ENCODE results near the gene DTWD2.

The DTWD2 gene, protein sequence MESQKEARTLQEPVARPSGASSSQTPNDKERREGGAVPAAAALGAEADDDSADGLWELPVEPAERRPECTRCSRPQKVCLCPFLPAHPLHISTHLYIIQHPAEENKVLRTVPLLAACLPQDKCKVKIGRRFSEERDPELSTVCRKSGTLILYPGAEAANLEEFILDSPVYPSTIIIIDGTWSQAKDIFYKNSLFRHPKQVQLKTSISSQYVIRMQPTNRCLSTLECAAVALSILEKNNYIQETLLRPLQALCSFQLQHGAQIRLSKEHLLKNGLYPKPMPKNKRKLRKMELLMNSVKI

DNA sequence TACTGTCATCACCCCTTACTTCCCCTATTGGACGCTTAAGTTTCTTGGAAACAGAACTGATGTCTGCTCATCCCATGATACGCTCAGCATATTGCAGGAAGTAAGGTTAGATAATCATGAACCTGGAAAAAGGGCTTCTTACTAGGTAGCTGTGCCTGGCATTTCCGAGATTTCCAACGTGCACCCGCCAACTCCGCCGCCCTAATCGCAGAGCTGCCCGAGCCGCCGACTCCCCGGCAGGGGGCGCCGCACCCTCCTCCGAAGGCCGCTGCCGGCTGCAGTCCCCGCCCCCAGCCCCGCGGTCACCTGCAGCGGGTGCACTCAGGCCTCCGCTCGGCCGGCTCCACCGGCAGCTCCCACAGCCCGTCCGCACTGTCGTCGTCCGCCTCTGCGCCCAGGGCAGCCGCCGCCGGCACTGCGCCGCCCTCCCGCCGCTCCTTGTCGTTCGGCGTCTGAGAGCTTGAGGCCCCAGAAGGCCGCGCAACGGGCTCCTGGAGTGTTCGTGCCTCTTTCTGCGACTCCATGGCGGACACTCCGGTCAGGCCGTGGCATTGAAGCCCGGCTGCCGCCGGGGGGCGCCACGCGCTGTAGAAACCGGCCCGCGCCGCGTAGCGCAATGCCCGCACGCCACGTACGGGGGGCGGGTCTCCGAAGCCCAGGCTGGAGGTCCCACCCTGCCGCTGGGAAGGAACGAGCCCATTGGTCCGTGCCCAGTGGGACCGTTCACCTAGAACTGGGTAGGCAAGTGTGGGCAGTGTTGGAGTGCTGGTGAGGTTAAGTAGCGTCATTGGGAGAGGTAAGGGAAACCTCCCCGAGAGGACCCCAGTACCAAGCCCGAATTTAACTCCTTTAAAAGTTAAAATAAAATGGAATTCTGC is at the start of gene DTWD2:
DTWD2 (minus strand) TSS at position 560 of the 878 bp plus-strand sequence; CDS start at position 524, 36 bp downstream.
- Histone ChIP-seq H3K27me3 (ENCODE audit: control insufficient read depth, insufficient read depth, low read length) (no peaks in the 10 kb centered on the region), H3K4me3 (ENCODE audit: low read length) (peak within 1 kb of the TSS; percentile 74), H3K4me1 (ENCODE audit: control insufficient read depth, insufficient read depth, low read length) (peaks cover 1% of the 10 kb centered on the region; the same call in 1 of the 2 replicates), H3K9me3 (ENCODE audit: control insufficient read depth, insufficient read depth, low read length) (no peaks in the 10 kb centered on the region), H3K36me3 (ENCODE audit: control insufficient read depth, insufficient read depth, low read length) (no peaks in the 10 kb centered on the region), H3K27ac (ENCODE audit: low read length) (no peak within 1 kb of the TSS)
- no CpG with 5 or more reads among the region's 74 CpGs for WGBS (ENCODE audit: insufficient coverage, insufficient read length)
- DNase-seq (ENCODE audit: low read depth, low spot score): peak; percentile 96

DNA sequence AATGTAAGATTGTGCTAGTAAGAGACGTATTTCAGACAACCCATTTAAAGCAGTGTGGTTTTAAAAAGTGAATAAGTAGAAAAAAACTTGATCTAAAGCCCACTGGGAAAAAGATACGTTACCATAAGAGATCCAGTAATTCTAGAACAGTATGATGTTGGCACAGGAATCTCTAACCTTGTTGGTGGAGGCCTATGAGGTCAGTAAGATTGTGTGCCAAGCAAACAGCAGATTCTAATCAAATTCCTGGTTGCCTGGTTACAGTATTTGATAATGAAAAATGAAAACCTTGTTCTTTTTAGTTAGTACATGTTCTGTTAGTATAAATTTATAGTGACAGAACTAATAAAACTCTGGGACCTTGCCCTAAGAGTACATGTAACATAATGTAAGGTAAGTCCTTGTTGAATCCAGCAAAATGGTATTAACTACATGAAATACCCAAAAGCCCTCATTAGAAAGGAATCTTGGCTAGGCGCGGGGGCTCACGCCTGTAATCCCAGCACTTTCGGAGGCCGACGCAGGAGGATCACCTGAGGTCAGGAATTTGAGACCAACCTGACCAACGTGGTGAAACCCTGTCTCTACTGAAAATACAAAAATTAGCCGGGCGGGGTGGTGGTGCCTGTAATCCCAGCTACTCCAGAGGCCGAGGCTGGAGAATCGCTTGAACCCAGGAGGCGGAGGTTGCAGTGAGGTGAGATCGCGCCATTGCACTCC is 49.3 kb upstream of the DTWD2 start:
- Histone ChIP-seq H3K36me3 (ENCODE audit: control insufficient read depth, insufficient read depth, low read length) (no peaks in the 10 kb centered on the region), H3K9me3 (ENCODE audit: control insufficient read depth, insufficient read depth, low read length) (no peaks in the 10 kb centered on the region), H3K4me3 (ENCODE audit: low read length) (no peak overlapping the region), H3K27ac (ENCODE audit: low read length) (no peak overlapping the region), H3K4me1 (ENCODE audit: control insufficient read depth, insufficient read depth, low read length) (no peaks in the 10 kb centered on the region; the same call in 1 of the 2 replicates), H3K27me3 (ENCODE audit: control insufficient read depth, insufficient read depth, low read length) (no peaks in the 10 kb centered on the region)
- no peak for DNase-seq (ENCODE audit: low read depth, low spot score)
- WGBS (ENCODE audit: insufficient coverage, insufficient read length): no CpG with 5 or more reads among the region's 16 CpGs

DNA sequence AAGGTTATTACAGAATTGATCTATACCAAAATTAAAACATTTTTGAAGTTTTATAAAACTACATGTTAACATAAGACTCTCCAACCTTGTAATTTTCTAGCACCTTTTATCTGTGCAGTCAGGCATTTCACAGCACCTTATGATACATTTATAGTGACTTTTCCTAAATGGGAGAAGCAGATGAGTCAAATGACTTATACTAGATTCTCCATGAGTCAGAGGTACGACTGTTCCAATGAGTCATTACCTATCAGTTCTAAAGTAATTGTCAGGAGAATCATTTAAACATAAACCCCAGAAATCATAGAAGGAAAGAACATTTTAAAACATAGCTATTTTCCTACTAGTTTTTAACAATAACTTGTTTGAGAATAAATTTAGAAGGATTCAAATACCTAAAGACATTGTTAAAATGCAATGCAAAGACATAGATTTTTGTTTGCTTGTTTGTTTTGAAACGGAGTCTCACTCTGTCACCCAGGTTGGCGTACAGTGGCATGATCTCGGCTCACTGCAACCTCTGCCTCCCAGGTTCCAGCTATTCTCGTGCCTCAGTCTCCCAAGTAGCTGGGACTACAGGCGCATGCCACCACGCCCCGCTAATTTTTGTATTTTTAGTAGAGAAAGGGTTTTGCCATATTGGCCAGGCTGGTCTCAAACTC is 47.9 kb upstream of the DTWD2 start:
- Histone ChIP-seq H3K9me3 (ENCODE audit: control insufficient read depth, insufficient read depth, low read length) (no peaks in the 10 kb centered on the region), H3K36me3 (ENCODE audit: control insufficient read depth, insufficient read depth, low read length) (no peaks in the 10 kb centered on the region), H3K27me3 (ENCODE audit: control insufficient read depth, insufficient read depth, low read length) (no peaks in the 10 kb centered on the region), H3K4me1 (ENCODE audit: control insufficient read depth, insufficient read depth, low read length) (no peaks in the 10 kb centered on the region; the same call in 1 of the 2 replicates), H3K27ac (ENCODE audit: low read length) (no peak overlapping the region), H3K4me3 (ENCODE audit: low read length) (no peak overlapping the region)
- WGBS (ENCODE audit: insufficient coverage, insufficient read length): no CpG with 5 or more reads among the region's 8 CpGs
- no peak for DNase-seq (ENCODE audit: low read depth, low spot score)

DNA sequence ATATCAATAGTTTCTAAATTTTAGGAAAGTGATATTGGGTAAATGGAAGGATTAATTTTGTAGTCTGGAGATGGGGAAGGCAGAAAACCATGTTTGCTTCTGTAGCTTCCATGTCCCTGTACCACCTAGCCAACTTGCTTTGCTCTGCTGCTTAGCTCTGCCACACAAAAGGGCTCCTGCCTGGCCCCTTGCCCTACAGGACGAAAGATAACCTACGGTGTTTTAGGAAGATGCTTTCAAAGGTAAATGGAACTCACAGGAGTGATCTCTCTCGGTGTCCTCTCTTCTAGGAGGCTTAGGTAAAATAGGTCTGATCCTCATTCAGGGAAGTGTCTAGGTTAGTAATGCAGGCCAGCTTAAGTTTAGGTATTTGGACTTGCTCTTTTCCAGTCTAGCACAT is 44.8 kb upstream of the DTWD2 start:
- no peaks in the 10 kb centered on the region for H3K36me3 ChIP-seq (ENCODE audit: control insufficient read depth, insufficient read depth, low read length)
- no peak for DNase-seq (ENCODE audit: low read depth, low spot score)
- H3K27me3 ChIP-seq (ENCODE audit: control insufficient read depth, insufficient read depth, low read length): no peaks in the 10 kb centered on the region
- no CpG with 5 or more reads among the region's 3 CpGs for WGBS (ENCODE audit: insufficient coverage, insufficient read length)
- H3K27ac ChIP-seq (ENCODE audit: low read length): no peak overlapping the region
- no peaks in the 10 kb centered on the region for H3K9me3 ChIP-seq (ENCODE audit: control insufficient read depth, insufficient read depth, low read length)
- no peak overlapping the region for H3K4me3 ChIP-seq (ENCODE audit: low read length)
- H3K4me1 ChIP-seq (ENCODE audit: control insufficient read depth, insufficient read depth, low read length): no peaks in the 10 kb centered on the region; the same call in 1 of the 2 replicates

DNA sequence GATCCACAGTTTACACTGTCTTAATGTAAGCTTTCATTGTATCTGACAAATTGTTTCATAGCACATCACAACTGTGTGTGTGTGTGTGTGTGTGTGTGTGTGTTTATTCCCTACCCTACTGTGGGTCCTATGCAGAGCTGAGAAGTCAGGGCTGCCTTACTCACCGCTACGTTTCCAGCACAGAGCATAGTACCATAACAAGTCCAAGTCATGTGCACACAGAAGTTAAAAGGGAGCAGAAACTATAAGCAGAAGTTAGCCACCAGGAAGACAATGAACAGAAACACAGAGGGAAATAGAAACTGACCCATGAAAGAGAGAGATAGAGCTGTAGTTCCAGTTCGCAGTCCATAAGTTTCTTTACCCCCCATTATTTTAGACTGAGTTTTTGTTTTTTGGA is 44.3 kb upstream of the DTWD2 start:
- Histone ChIP-seq H3K9me3 (ENCODE audit: control insufficient read depth, insufficient read depth, low read length) (no peaks in the 10 kb centered on the region), H3K4me3 (ENCODE audit: low read length) (no peak overlapping the region), H3K4me1 (ENCODE audit: control insufficient read depth, insufficient read depth, low read length) (no peaks in the 10 kb centered on the region; the same call in 1 of the 2 replicates), H3K27me3 (ENCODE audit: control insufficient read depth, insufficient read depth, low read length) (no peaks in the 10 kb centered on the region), H3K27ac (ENCODE audit: low read length) (no peak overlapping the region), H3K36me3 (ENCODE audit: control insufficient read depth, insufficient read depth, low read length) (no peaks in the 10 kb centered on the region)
- WGBS (ENCODE audit: insufficient coverage, insufficient read length): no CpG with 5 or more reads among the region's 3 CpGs
- no peak for DNase-seq (ENCODE audit: low read depth, low spot score)

DNA sequence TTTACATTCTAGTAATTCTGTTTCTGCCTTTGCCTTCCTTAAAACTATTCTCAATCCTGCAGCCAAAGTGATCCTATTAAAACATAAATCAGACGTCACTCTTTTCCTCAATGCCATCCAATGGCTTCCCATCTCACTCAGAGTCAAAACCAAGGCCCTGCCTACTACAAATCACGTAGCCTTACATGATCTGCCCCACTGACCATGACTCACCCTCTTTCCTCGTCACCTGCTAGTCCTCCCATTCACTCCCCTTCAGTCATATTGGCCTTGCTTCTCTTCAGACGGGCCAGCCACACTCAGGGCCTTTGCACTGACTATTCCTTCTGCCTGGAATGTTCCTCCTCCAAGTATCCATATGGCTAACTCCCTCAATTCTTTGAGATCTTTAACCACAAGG is 43.6 kb upstream of the DTWD2 start:
- Histone ChIP-seq H3K27me3 (ENCODE audit: control insufficient read depth, insufficient read depth, low read length) (no peaks in the 10 kb centered on the region), H3K4me1 (ENCODE audit: control insufficient read depth, insufficient read depth, low read length) (no peaks in the 10 kb centered on the region; the same call in 1 of the 2 replicates), H3K27ac (ENCODE audit: low read length) (no peak overlapping the region), H3K36me3 (ENCODE audit: control insufficient read depth, insufficient read depth, low read length) (no peaks in the 10 kb centered on the region), H3K9me3 (ENCODE audit: control insufficient read depth, insufficient read depth, low read length) (no peaks in the 10 kb centered on the region), H3K4me3 (ENCODE audit: low read length) (no peak overlapping the region)
- no peak for DNase-seq (ENCODE audit: low read depth, low spot score)
- WGBS (ENCODE audit: insufficient coverage, insufficient read length): no CpG with 5 or more reads among the region's 4 CpGs

DNA sequence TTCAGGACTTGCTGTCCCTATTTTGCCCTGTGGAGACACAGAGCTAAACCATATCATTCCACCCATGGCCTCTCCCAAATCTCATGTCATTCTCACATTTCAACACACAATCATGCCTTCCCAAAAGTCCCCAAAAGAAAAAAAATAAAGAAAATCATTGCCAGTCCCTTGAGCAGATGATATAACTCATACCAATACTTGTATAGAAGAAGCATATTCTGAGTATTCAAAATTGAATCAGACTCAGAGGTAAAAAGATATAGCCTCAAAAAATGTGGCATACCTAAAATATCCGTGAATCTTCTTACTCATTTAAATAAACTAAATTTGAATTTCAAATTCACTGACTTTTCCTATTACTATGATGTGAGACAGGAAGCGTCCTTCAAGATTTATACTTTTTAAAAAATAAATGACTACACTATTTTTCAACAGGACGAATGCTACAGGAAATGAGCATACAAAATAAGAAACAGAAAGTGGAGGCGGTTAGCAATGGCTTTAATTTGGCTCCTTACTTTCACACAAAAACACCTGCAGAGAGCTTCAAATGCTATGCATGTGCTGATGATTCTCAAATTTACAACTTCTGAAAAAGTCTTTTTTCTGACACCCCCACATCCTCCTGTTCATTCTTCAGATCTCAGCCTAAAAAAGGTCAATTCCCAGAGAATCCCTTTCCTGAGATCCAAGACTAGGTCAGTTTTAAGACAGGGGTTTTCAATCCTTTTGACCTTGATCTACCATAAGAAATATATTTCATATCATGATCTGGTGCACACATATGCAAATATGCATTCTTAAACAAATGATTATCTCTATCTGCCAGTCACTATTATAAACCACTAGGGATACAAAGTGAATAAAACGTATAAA is 42.9 kb upstream of the DTWD2 start:
- no CpG with 5 or more reads among the region's 5 CpGs for WGBS (ENCODE audit: insufficient coverage, insufficient read length)
- Histone ChIP-seq H3K4me1 (ENCODE audit: control insufficient read depth, insufficient read depth, low read length) (no peaks in the 10 kb centered on the region; the same call in 1 of the 2 replicates), H3K9me3 (ENCODE audit: control insufficient read depth, insufficient read depth, low read length) (no peaks in the 10 kb centered on the region), H3K27ac (ENCODE audit: low read length) (no peak overlapping the region), H3K4me3 (ENCODE audit: low read length) (no peak overlapping the region), H3K27me3 (ENCODE audit: control insufficient read depth, insufficient read depth, low read length) (no peaks in the 10 kb centered on the region), H3K36me3 (ENCODE audit: control insufficient read depth, insufficient read depth, low read length) (no peaks in the 10 kb centered on the region)
- DNase-seq (ENCODE audit: low read depth, low spot score): no peak

DNA sequence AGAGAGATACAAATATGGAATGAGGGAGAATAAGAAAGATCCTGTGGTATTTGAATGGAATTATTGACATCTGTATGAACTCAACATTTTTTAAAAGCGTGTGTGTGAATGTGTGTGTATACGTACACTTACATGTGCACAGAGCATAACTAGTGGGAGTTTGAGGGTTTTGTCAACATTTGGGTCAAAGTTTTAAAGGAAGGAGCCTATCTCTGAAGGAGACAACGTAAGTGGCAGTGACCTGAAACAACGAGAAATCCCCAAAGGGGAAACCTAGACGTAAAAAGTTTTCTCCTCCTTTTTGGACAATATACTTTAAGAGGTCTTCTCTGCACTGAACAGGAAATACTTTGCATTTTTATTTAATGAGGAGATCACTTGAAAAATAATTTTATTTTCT is 40.2 kb upstream of the DTWD2 start:
- Histone ChIP-seq H3K4me1 (ENCODE audit: control insufficient read depth, insufficient read depth, low read length) (no peaks in the 10 kb centered on the region; the same call in 1 of the 2 replicates), H3K4me3 (ENCODE audit: low read length) (no peak overlapping the region), H3K36me3 (ENCODE audit: control insufficient read depth, insufficient read depth, low read length) (no peaks in the 10 kb centered on the region), H3K9me3 (ENCODE audit: control insufficient read depth, insufficient read depth, low read length) (no peaks in the 10 kb centered on the region), H3K27ac (ENCODE audit: low read length) (no peak overlapping the region), H3K27me3 (ENCODE audit: control insufficient read depth, insufficient read depth, low read length) (no peaks in the 10 kb centered on the region)
- no CpG with 5 or more reads among the region's 5 CpGs for WGBS (ENCODE audit: insufficient coverage, insufficient read length)
- no peak for DNase-seq (ENCODE audit: low read depth, low spot score)

DNA sequence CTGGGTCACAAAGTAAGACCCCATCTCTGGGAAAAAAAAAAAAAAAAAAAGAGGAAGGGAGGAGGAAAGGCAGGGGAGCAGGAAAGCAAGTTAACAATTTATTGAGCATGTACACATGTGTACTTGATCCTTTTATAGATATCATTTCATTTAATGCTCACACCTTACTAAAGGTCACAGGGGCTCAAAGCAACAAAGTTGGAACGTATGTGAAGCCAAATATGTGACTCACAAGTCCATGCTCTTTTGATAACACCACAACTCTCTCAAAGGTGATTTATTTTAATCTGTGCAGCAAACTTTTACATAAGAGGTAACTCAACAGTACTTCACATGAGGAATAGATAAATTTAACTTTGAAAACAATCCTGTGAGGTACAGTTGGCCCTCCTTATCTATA is 34.4 kb upstream of the DTWD2 start:
- Histone ChIP-seq H3K27me3 (ENCODE audit: control insufficient read depth, insufficient read depth, low read length) (no peaks in the 10 kb centered on the region), H3K36me3 (ENCODE audit: control insufficient read depth, insufficient read depth, low read length) (no peaks in the 10 kb centered on the region), H3K4me3 (ENCODE audit: low read length) (no peak overlapping the region), H3K9me3 (ENCODE audit: control insufficient read depth, insufficient read depth, low read length) (no peaks in the 10 kb centered on the region), H3K4me1 (ENCODE audit: control insufficient read depth, insufficient read depth, low read length) (no peaks in the 10 kb centered on the region), H3K27ac (ENCODE audit: low read length) (no peak overlapping the region)
- WGBS (ENCODE audit: insufficient coverage, insufficient read length): no CpG with 5 or more reads among the region's 1 CpG
- no peak for DNase-seq (ENCODE audit: low read depth, low spot score)

Measured in iPS DF 6.9 (cell line).